ENCODE measurements around the gene CENPS.
"Not testable (repeated sequence)": the region's sequence is repeated elsewhere in the genome, so short reads cannot be mapped to it uniquely, and the experiment has no call there.

Gene CENPS

GRCh38 chr1:10419351-10419750 is 10.9 kb upstream of the CENPS start:
- H3K27me3 ChIP-seq (ENCODE audit: insufficient read depth, poor library complexity, severe bottlenecking): no peaks in the 10 kb centered on the region
- DNase-seq (ENCODE audit: low spot score): no peak
- no peaks in the 10 kb centered on the region for H3K4me1 ChIP-seq (ENCODE audit: insufficient read depth, poor library complexity, severe bottlenecking)
- no peak overlapping the region for H3K27ac ChIP-seq (ENCODE audit: poor library complexity, severe bottlenecking)
- no peaks in the 10 kb centered on the region for H3K9me3 ChIP-seq (ENCODE audit: severe bottlenecking)
- no peak for ATAC-seq (ENCODE audit: low read depth)
- H3K4me3 ChIP-seq (ENCODE audit: severe bottlenecking): no peak overlapping the region
- TF ChIP-seq CTCF (IDR thresholded peaks at IDR 0.05; ENCODE audit: poor library complexity, severe bottlenecking): no peak
- H3K36me3 ChIP-seq (ENCODE audit: low read depth): peaks cover 62% of the 10 kb centered on the region

GRCh38 chr1:10421637-10422036 is 8.6 kb upstream of the CENPS start:
- ATAC-seq (ENCODE audit: low read depth): no peak
- H3K4me1 ChIP-seq (ENCODE audit: insufficient read depth, poor library complexity, severe bottlenecking): no peaks in the 10 kb centered on the region
- H3K9me3 ChIP-seq (ENCODE audit: severe bottlenecking): no peaks in the 10 kb centered on the region
- H3K4me3 ChIP-seq (ENCODE audit: severe bottlenecking): no peak overlapping the region
- no peak for TF ChIP-seq CTCF (IDR thresholded peaks at IDR 0.05; ENCODE audit: poor library complexity, severe bottlenecking)
- no peak for DNase-seq (ENCODE audit: low spot score)
- peaks cover 41% of the 10 kb centered on the region for H3K36me3 ChIP-seq (ENCODE audit: low read depth)
- no peak overlapping the region for H3K27ac ChIP-seq (ENCODE audit: poor library complexity, severe bottlenecking)
- no peaks in the 10 kb centered on the region for H3K27me3 ChIP-seq (ENCODE audit: insufficient read depth, poor library complexity, severe bottlenecking)

DNA sequence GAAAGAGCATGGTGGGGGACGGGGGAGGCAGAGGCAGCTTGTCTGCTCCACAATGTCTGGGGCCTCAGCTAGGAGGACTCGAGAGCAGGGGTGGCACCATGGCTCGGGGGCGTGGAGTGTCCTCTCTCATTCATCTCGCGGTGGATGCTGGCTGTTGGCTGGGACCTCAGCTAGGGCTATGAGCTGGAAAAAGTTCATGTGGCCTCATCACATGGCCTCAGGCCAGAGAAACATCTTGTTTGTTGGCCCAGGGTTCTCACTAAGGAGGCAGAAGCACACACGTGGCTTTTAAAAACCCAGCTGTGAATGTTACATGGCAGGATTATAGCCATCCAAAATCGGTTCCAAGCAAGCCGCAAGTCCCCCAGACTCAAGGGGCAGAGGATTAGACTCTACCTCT is 6.2 kb upstream of the CENPS start:
- no peak overlapping the region for H3K27ac ChIP-seq (ENCODE audit: poor library complexity, severe bottlenecking)
- TF ChIP-seq CTCF (IDR thresholded peaks at IDR 0.05; ENCODE audit: poor library complexity, severe bottlenecking): no peak

GRCh38 chr1:10424651-10425050 is 5.6 kb upstream of the CENPS start:
- no peak for DNase-seq (ENCODE audit: low spot score)
- Histone ChIP-seq H3K9me3 (ENCODE audit: severe bottlenecking) (no peaks in the 10 kb centered on the region), H3K36me3 (ENCODE audit: low read depth) (peaks cover 15% of the 10 kb centered on the region), H3K4me1 (ENCODE audit: insufficient read depth, poor library complexity, severe bottlenecking) (no peaks in the 10 kb centered on the region), H3K27me3 (ENCODE audit: insufficient read depth, poor library complexity, severe bottlenecking) (no peaks in the 10 kb centered on the region), H3K4me3 (ENCODE audit: severe bottlenecking) (no peak overlapping the region), H3K27ac (ENCODE audit: poor library complexity, severe bottlenecking) (no peak overlapping the region)
- no peak for TF ChIP-seq CTCF (IDR thresholded peaks at IDR 0.05; ENCODE audit: poor library complexity, severe bottlenecking)
- ATAC-seq (ENCODE audit: low read depth): no peak

More for the DNA sequence above, 6.2 kb upstream of the CENPS start:
- ATAC-seq (ENCODE audit: low read depth): no peak
- peaks cover 19% of the 10 kb centered on the region for H3K36me3 ChIP-seq (ENCODE audit: low read depth)
- H3K27me3 ChIP-seq (ENCODE audit: insufficient read depth, poor library complexity, severe bottlenecking): no peaks in the 10 kb centered on the region
- no peaks in the 10 kb centered on the region for H3K9me3 ChIP-seq (ENCODE audit: severe bottlenecking)
- H3K4me3 ChIP-seq (ENCODE audit: severe bottlenecking): no peak overlapping the region
- DNase-seq (ENCODE audit: low spot score): no peak
- H3K4me1 ChIP-seq (ENCODE audit: insufficient read depth, poor library complexity, severe bottlenecking): no peaks in the 10 kb centered on the region

DNA sequence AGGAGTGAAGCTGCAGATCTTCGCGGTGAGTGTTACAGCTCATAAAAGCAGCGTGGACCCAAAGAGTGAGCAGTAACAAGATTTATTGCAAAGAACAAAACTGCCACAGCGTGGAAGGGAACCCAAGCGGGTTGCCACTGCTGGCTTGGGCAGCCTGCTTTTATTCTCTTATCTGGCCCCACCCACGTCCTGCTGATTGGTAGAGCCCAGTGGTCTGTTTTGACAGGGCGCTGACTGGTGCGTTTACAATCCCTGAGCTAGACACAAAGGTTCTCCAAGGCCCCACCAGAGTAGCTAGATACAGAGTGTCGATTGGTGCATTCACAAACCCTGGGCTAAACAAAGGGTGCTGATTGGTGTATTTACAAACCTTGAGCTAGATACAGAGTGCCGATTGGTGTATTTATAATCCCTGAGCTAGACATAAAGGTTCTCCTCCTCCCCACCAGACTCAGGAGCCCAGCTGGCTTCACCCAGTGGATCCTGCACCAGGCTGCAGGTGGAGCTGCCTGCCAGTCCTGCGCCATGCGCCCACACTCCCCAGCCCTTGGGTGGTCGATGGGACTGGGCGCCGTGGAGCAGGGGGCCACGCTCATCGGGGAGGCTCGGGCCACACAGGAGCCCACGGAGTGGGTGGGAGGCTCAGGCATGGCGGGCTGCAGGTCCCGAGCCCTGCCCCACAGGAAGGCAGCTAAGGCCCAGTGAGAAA is 4.3 kb upstream of the CENPS start:
- H3K4me1 ChIP-seq (ENCODE audit: insufficient read depth, poor library complexity, severe bottlenecking); H3K27ac ChIP-seq (ENCODE audit: poor library complexity, severe bottlenecking); ATAC-seq (ENCODE audit: low read depth); H3K27me3 ChIP-seq (ENCODE audit: insufficient read depth, poor library complexity, severe bottlenecking); DNase-seq (ENCODE audit: low spot score); H3K36me3 ChIP-seq (ENCODE audit: low read depth); H3K9me3 ChIP-seq (ENCODE audit: severe bottlenecking); H3K4me3 ChIP-seq (ENCODE audit: severe bottlenecking): not testable (repeated sequence)

- not testable (repeated sequence) for H3K4me1 ChIP-seq (ENCODE audit: insufficient read depth, poor library complexity, severe bottlenecking); H3K9me3 ChIP-seq (ENCODE audit: severe bottlenecking); H3K4me3 ChIP-seq (ENCODE audit: severe bottlenecking); H3K27ac ChIP-seq (ENCODE audit: poor library complexity, severe bottlenecking); H3K27me3 ChIP-seq (ENCODE audit: insufficient read depth, poor library complexity, severe bottlenecking); H3K36me3 ChIP-seq (ENCODE audit: low read depth); DNase-seq (ENCODE audit: low spot score); ATAC-seq (ENCODE audit: low read depth)
Measured at GRCh38 chr1:10426535-10426848, 3.7 kb upstream of the CENPS start.

All from RWPE2 (cell line).